A673 (cell line): ENCODE results near the gene RNF113B. TPM values are rescaled to one million over a fixed set of nuclear protein-coding genes. Genes with fewer than 3 reads are reported as not detected.

Experiments used
- BruUV-seq: library from RNA; stranded (reverse); fragments of 400-500 nt; replicated peaks from 2 replicates; lab custom pipeline; 2021; lab: Mats Ljungman, UMichigan
- CTCF ChIA-PET: fragments of 300-600 bp; sonication (Branson Sonifier 250); formaldehyde crosslinking; loops from one replicate; lab custom pipeline; 2022; ENCODE audit warnings: antibody characterized with exemption; lab: Charles Lee
- POLR2A ChIA-PET: fragments of 300-600 bp; sonication (Branson Sonifier 250); formaldehyde crosslinking; loops from one replicate; lab custom pipeline; 2022; ENCODE audit warnings: antibody characterized with exemption; ENCODE audit not compliant: low non-redundant PET; lab: Charles Lee
- DNase-seq: peaks from one replicate; pipeline ENCODE4 v3.0.0-alpha.2; 2015; ENCODE audit warnings: low spot score
- H3K27ac ChIP-seq: fragments of 200-600 bp; sonication (generic); 2 replicates; pipeline ENCODE4 v1.5.1; 2016; ENCODE audit warnings: mixed run types, low read depth, mild to moderate bottlenecking, mixed read lengths, antibody characterized with exemption, low read length; ENCODE audit not compliant: poor library complexity, severe bottlenecking
- H3K27me3 ChIP-seq: fragments of 200-600 bp; sonication (generic); replicated peaks from 2 replicates; pipeline ENCODE4 v1.6.1; 2017; ENCODE audit warnings: mixed run types, low read depth, mild to moderate bottlenecking, mixed read lengths, antibody characterized with exemption, low read length; ENCODE audit not compliant: insufficient read depth, poor library complexity
- H3K36me3 ChIP-seq: fragments of 200-600 bp; sonication (generic); 2 replicates; pipeline ENCODE4 v1.6.1; 2016; ENCODE audit warnings: mixed run types, mild to moderate bottlenecking, mixed read lengths, antibody characterized with exemption, low read length; ENCODE audit not compliant: insufficient read depth, poor library complexity, severe bottlenecking
- H3K4me1 ChIP-seq: fragments of 200-600 bp; sonication (generic); 2 replicates; pipeline ENCODE4 v1.6.1; 2017; ENCODE audit warnings: mixed run types, mild to moderate bottlenecking, mixed read lengths, antibody characterized with exemption, low read length; ENCODE audit not compliant: insufficient read depth, poor library complexity, severe bottlenecking
- H3K4me3 ChIP-seq: fragments of 200-600 bp; sonication (generic); 2 replicates; pipeline ENCODE4 v1.5.1; 2016; ENCODE audit warnings: low read depth, mixed run types, mild to moderate bottlenecking, mixed read lengths, low read length; ENCODE audit not compliant: poor library complexity, severe bottlenecking
- H3K9me3 ChIP-seq: fragments of 200-600 bp; sonication (generic); 2 replicates; pipeline ENCODE4 v1.6.1; 2016; ENCODE audit warnings: mixed run types, low read depth, mild to moderate bottlenecking, mixed read lengths, antibody characterized with exemption, low read length; ENCODE audit not compliant: poor library complexity, severe bottlenecking
- CTCF ChIP-seq: fragments of 300-800, 200-600 bp; sonication (generic); conservative IDR thresholded peaks from 2 replicates; pipeline ENCODE4 v1.5.1; 2017; ENCODE audit warnings: low read depth, mild to moderate bottlenecking, antibody characterized with exemption, low read length, moderate library complexity, mixed read lengths
- EZH2 ChIP-seq: fragments of 200-600 bp; sonication (generic); IDR thresholded peaks from 2 replicates; pipeline ENCODE4 v1.6.1; 2017; ENCODE audit warnings: borderline replicate concordance, low read depth, mild to moderate bottlenecking, mixed read lengths, antibody characterized with exemption, low read length; ENCODE audit not compliant: poor library complexity, severe bottlenecking
- intact Hi-C: fragments of 100-400 bp; cut with micrococcal nuclease; formaldehyde crosslinking; loops from one replicate; pipeline ENCODE4 v1.10.0; 2022; ENCODE audit not compliant: unreplicated experiment
- total RNA-seq: library from RNA; stranded (reverse); gene quantifications from 2 replicates; pipeline ENCODE4 v1.2.3, GENCODE V29; 2021

The RNF113B gene
- total RNA-seq, 1 experiment from 2014 or later, result not detected

GRCh38 chr13:98171900-98172589 is 5.0 kb downstream of the RNF113B start:
- H3K27me3 ChIP-seq, result no peaks in the 10 kb centered on the region
- H3K4me3 ChIP-seq, result no peak overlapping the region
- TF ChIP-seq EZH2 (no peak), CTCF (no peak)
- ChIA-PET CTCF (no interaction called here), POLR2A (interaction anchor here (0.7 kb wide), 1 partner anchor 42 kb away, joined by 3 read pairs; no protein-coding TSS in a partner anchor)
- intact Hi-C loops, result no loop called here
- peak; percentile 32 for DNase-seq
- H3K27ac ChIP-seq, result peak overlapping the region; percentile 33
- no peaks in the 10 kb centered on the region for H3K36me3 ChIP-seq
- peaks cover 54% of the 10 kb centered on the region for H3K4me1 ChIP-seq
- BruUV-seq, result no TSS peak
- no peaks in the 10 kb centered on the region for H3K9me3 ChIP-seq

- Histone ChIP-seq H3K9me3 (no peaks in the 10 kb centered on the region), H3K4me1 (peaks cover 39% of the 10 kb centered on the region), H3K27ac (no peak overlapping the region), H3K36me3 (no peaks in the 10 kb centered on the region), H3K27me3 (no peaks in the 10 kb centered on the region), H3K4me3 (no peak overlapping the region)
- intact Hi-C loops, result no loop called here
- POLR2A ChIA-PET, result no interaction called here
- CTCF ChIA-PET, result no interaction called here
- DNase-seq, result no peak
- no peak for TF ChIP-seq EZH2
- no peak for TF ChIP-seq CTCF
- no TSS peak for BruUV-seq
Measured at GRCh38 chr13:98169331-98169730, 7.7 kb downstream of the RNF113B start.

DNA sequence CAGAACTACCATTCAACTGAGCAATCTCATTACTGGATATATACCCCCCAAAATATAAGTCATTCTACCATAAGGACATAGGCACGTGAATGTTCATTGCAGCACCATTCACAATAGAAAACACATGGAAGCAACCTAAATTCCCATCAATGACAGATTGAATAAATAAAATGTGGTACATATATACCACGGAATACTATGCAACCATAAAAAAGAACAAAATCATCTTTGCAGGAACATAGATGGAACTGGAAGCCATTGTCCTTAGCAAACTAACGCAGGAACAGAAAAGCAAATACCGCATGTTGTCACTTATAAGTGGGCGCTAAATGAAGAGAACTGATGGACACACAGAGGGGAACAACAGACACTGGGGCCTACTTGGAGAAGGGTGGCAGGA is 14.1 kb downstream of the RNF113B start:
- ChIA-PET CTCF (no interaction called here), POLR2A (no interaction called here)
- H3K4me3 ChIP-seq, result no peak overlapping the region
- intact Hi-C loops, result no loop called here
- no peak for TF ChIP-seq EZH2
- no peak for TF ChIP-seq CTCF
- no peak overlapping the region for H3K27ac ChIP-seq
- peaks cover under 1% of the 10 kb centered on the region for H3K4me1 ChIP-seq
- H3K9me3 ChIP-seq, result no peaks in the 10 kb centered on the region
- DNase-seq, result no peak
- H3K27me3 ChIP-seq, result no peaks in the 10 kb centered on the region
- H3K36me3 ChIP-seq, result no peaks in the 10 kb centered on the region
- BruUV-seq, result no TSS peak
